OCI-M2 (cell line): ENCODE data around the gene PLXNA4.

Source experiments
- DNase-seq: peaks from one replicate; lab custom pipeline; 2025; ENCODE audit not compliant: unreplicated experiment; lab: John Stamatoyannopoulos, UW

The PLXNA4 gene

GRCh38 chr7:132536654-132537395 is 39.4 kb downstream of the PLXNA4 start:
- no peak for DNase-seq

GRCh38 chr7:132533916-132534315 is 42.4 kb downstream of the PLXNA4 start:
- DNase-seq = no peak

- DNase-seq = no peak
Measured at GRCh38 chr7:132532281-132532680, 44.0 kb downstream of the PLXNA4 start.

- no peak for DNase-seq
Measured at GRCh38 chr7:132531562-132531961, 44.7 kb downstream of the PLXNA4 start.

GRCh38 chr7:132528695-132529094 is 47.6 kb downstream of the PLXNA4 start:
- no peak for DNase-seq

GRCh38 chr7:132527467-132528410 is 48.5 kb downstream of the PLXNA4 start:
- no peak for DNase-seq

GRCh38 chr7:132526111-132526740 is 50.0 kb downstream of the PLXNA4 start:
- no peak for DNase-seq

- no peak for DNase-seq
Measured at GRCh38 chr7:132521423-132521822, 54.8 kb downstream of the PLXNA4 start.

GRCh38 chr7:132520591-132521280 is 55.5 kb downstream of the PLXNA4 start:
- no peak for DNase-seq

- DNase-seq = no peak
Measured at GRCh38 chr7:132519936-132520335, 56.3 kb downstream of the PLXNA4 start.

GRCh38 chr7:132518839-132519173 is 57.5 kb downstream of the PLXNA4 start:
- no peak for DNase-seq

- DNase-seq = no peak
Measured at GRCh38 chr7:132518102-132518838, 58.0 kb downstream of the PLXNA4 start.

- DNase-seq = no peak
Measured at GRCh38 chr7:132516042-132516840, 60.0 kb downstream of the PLXNA4 start.

GRCh38 chr7:132515181-132515580 is 61.1 kb downstream of the PLXNA4 start:
- no peak for DNase-seq

GRCh38 chr7:132514430-132514829 is 61.8 kb downstream of the PLXNA4 start:
- DNase-seq = no peak

GRCh38 chr7:132511921-132512320 is 64.3 kb downstream of the PLXNA4 start:
- no peak for DNase-seq

- no peak for DNase-seq
Measured at GRCh38 chr7:132511387-132511786, 64.9 kb downstream of the PLXNA4 start.

GRCh38 chr7:132509643-132510042 is 66.6 kb downstream of the PLXNA4 start:
- no peak for DNase-seq

GRCh38 chr7:132508724-132509353 is 67.4 kb downstream of the PLXNA4 start:
- DNase-seq = no peak
